DMS53 treated with DMSO at 0.1 percent for 48 hours (cell line): ENCODE measurements around the gene PER1.

ENCODE experiments used
- DNase-seq: peaks from one replicate; lab custom pipeline; 2025; ENCODE audit not compliant: unreplicated experiment; lab: John Stamatoyannopoulos, UW

PER1 gene

DNA sequence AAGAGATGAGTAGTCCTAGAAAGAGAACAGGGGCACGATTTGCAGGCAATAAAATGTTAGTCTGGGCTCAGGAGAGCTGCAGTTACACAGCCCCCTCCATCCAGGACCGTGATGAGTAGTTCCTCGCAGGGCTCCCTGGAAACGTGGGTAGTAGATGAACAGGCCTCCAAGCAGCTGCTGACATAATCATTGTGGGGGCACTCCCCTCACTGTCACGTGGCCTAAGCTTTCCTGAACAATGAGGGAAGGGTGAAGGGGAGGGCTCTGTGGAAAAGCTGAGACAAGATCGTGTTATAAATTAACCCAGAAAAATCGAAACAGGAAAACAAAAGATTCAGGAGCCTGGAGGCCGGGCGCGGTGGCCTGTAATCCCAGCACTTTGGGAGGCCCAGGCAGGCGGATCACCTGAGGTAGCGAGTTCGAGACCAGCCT is 1.3 kb upstream of the PER1 start:
- peak; percentile 96 for DNase-seq

DNA sequence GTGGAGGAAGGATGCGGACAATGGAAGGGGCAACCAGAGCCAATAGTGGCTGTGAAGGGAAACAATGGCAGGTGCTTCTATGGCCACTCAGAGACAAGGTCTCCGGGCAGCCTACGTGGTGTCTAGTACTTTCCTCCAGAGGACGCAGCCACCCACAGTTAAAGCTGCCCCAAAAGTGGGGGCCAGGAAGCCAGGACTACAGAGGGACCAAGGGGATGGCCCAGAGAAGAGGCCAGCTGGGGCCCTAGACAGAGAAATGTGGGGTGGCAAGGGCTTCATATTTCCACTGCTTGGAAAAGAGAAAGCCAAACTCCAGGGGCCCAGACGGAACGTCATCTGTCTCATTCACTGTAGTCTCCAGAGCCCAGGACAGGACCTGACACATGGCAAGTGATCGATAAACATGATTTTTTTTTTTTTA is 837 bp upstream of the PER1 start:
- no peak for DNase-seq

DNA sequence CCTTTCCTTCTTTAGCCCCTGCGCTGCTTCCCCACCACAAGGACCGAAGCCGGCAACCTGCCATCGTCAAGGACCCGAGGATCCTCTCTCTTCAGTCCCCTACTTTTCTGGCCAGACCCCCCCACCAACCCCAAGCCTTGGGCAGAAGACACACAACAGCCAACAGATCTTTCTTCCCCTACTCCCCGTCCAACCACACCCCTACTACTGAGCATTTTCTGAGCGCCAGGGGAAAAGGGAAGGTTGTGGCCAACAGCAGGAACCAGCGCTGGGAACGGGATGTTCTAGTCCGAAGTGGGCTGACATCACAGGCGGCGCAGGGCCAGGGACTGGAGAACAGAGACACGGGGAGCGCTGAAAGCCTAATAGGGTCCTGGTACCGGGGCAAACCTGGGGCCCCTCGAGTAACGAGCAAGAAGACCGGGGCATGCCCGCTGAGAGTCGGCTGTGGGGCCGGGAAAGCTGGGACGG is 528 bp downstream of the PER1 start:
- peak; percentile 62 for DNase-seq

DNA sequence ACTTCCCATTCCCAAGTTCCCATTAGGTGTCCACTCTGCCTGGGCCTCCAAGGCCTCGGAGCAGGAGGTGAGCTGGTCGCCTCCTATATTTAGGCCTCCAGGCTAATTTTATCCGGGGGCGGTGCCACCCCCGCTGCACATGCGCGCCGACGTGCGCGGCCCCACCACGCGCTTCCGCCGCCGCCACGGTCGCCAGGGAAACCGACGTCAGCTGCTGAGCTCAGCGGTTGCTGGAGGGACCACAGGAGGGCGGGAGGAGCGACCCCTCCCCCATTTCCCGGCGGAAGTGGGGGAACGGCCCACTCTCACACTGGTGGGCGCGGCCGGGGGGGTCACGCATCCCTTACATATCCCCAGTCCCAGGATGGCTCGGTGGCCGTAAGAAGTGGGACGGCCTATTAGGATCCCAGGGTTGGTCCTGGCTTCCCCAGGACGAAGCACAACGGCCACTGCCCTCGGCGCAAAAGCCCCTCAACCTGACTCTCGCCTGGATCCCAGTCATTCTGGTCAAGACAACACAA is 1.0 kb downstream of the PER1 start:
- peak; percentile 75 for DNase-seq

DNA sequence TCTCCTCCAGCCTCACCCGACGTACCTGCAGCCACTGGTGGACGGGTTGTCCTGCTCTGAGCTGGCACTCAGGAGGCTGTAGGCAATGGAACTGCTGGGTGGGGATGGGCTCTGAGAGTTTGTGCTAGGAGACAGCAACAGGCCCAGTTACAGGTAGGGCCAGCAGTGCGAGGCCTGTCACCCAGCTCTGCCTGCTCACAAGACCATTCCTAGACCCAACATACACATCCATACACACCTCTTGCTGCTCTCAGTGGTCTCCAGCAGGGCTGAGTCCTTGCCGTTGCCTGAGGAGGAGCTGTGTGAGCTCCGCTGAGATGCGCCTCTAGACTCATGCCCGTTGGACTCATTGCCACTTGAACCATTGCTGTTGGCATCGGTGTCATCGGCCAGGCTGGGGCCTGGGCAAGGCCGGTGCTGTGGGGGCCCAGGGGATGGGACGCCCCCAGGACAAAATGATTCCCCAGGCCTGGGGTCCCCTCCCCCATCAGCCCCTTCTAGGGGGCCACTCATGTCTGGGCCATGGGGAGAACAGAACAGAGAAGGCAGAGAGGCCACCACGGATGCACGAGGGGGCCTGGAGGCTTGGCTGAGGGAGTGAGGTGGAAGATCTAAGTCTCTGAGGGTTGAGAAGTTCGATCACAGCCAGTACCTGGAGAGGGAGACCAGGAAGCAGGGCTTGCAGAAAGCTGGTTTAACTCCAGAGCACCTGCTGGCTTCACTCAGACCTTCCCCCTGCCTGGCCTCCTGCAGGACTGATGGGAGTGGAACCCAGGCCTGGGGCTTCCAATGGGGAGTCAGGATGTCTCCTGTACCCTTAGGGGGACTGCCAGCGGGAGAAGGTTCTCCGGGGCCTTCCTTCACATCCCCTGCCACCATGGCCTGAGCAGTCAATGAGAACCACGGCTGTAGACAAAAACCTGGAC is 1.7 kb downstream of the PER1 start:
- no peak for DNase-seq

DNA sequence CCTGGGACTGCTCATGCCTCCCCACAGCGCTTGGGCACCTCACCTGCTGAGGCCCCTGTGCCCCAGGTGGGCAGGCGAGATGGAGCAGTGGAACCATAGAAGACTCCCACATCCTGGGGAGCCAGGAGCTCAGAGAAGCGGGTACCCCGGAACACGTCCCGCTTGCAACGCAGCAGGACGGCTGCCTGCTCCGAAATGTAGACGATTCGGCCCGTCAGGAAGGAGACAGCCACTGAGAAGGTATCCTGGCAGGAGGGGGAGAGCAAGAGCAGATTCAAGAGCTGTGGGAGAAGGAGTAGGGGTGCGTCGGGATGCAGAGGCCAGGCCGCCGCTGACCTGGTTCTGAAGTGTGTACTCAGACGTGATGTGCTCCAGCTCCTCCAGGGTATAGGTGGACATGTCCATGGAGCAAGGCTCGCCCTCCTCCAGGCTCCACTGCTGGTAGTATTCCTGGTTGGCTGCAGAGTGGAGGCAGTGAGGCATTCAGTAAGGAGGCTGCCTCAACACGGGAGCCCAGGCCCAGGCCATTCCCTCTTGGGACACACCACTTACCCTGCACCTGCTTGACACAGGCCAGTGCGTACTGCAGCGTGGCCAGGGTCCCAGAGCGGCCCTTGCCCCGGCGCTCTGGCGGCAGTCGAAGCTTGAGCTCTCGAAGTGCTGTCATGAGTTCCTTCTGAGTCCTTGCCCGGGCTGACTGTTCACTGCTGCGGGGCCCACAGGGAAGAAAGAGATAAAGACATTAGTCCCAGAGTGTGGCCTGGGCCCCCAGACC is 2.6 kb downstream of the PER1 start:
- no peak for DNase-seq

DNA sequence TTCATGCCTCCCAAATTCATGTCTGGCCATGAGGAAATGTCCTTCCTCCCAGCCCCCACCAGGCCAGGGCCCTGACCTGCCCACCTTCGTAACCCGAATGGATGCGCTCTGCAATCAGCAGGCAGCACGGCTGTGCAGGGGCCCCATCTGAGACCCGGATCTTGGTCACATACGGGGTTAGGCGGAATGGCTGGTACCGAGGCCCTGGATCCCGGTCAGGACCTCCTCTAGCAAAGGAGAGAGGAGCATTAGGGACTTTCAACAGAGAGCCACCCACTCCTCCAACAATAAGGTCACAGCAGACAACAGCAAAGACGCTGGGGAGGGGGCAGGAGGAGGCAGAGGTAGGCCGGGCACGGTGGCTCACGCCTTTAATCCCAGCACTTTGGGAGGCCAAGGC is 3.6 kb downstream of the PER1 start:
- no peak for DNase-seq

DNA sequence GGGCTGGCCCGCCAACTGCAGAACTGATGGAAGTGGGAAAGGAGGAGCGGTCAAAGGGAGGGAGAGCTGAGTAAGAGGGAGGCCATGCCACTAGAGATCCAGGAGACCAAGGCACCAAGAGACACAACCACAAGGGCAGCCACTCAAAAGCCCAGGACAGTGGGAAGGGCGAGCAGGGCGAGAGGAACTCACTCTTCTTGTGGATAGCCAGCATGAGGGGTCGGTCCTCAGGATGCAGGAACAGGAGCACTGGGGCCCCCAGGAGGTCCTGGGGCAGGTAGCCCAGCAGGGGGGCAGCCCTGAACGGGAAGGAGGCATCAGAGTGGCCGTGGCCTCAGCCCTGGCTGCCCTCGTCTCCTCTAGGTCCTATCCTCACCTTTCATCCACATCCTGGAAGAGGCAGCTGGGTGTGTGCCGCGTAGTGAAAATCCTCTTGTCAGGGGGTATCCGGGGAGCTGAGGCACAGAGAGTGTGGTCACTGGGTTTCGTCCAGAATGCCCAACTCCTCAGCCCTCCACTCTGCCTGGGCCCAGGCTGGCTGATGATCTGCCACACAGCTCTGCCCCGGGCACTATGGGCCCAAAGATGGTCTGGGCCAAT is 4.3 kb downstream of the PER1 start:
- DNase-seq: no peak

DNA sequence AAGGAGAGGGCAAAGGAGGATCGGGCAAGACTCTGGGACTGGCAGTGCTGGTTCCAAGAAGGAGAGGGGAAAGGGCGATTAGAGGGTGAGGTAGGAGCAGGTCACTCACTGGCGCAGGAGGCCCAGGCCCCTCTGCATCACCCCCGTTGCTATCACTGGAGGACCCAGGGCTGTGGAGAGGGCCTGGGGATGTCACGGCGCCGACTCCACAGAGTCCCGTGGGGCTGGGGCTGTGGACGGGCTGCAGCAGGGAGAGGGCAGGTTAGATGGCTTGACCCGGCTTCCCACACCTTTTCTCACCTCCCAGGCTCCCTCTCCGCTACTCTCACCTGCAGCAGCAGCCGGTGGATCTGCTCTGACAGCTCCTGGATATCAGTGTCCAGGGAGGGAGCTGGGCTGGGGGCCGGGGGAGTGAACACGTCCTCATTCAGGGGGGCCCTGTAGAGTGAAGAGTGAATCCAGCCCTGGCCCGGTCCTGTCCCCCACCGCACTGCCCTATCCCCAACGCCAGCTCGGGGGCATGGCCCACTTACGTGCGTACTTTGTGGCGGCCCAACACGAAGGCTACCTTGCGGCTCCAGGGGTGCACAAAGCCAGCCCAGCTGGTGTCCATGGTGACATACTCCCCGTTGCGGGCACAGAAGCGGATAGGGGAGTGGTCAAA is 4.9 kb downstream of the PER1 start:
- no peak for DNase-seq

DNA sequence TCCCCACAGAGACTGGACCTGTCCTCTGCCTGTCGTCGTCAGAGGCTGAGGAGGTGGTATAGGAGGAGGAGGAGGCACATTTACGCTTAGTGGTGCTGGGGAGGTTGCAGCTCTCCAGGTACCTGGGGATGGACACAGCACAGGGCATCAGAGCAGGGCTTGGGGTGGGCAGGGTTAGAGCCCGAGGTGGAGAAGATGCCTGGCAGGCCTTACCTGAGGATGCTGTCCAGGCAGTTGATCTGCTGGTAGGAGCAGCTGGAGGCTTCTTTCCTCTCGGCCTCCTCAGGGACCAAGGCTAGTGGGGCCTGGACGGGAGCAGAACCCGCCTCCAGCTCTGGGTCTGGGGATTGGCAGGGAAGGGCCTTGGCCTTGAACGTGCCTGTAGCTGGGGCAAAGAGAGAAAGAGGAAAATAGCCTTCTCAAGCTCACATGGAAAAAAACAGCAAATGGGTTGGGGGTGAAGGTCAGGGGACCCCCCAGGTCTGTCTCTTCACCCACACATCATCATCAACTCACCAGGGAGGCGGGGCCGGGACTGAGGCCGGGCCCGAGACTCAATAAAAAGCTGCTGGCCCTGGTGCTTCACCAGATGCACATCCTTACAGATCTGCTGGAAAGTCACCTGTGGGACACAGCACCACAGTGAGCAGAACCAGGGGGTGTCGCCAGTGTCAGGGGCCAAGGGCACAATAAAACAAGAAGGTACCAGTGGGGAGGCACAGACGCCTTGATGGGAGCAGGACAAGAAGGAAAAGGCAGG is 5.6 kb downstream of the PER1 start:
- DNase-seq: no peak

DNA sequence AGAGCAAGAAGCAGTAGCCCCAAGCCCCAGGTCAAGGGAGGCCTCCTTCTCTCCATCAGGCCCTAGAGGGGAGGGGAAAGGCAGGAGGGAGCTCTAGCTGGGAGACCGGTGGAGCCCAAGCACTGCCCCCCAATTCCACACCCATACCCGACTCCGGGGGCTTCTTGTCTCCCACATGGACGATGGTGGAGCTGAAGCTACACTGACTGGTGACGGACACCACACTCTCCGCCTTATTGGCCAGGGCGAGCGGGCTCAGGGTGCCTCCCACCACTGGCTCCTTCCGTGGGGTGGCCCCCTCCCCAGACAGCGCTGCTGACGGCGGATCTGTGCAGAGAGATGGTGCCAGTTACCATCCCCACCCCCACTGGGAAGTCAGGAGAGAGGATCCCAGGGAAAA is 6.4 kb downstream of the PER1 start:
- no peak for DNase-seq

DNA sequence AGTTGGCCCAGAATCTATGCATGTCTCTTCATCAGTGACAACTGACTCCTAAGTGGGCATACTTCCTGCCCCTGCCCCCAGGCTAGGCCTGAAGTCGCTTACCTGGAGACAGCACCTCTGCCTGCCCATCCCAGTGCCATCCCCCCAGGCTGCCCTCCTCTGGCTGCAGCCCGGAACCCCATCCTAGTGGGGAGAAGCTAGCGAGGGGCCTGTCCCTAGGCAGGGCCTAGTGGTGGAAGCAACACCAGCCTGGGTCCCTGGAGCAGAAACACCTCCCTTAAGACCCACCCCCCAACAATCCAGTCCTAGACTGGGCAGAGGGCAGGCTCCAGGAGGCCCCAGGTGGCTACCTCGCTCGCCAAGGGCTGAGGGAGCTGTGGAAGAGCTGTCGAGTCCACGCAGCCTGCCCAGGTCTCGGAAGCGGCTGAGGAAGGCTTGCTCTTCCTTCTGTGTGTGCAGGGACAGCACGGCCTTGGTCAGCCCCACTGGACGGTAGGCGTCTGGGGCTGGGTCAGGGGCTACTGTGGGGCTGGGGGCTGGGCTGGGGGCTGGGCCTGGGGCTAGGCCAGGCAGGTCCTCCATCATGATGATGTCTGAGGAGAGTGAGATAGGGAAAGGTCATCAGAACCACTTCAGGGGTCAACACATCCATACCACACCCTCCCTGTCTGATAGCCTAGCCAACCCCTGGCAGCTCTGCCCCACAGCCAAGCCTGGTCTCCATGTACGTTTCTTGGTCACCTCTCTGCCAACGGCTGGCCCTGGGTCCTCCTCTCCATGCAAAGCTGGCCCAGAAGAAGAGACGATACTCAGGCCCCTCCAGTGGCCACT is 7.6 kb downstream of the PER1 start:
- no peak for DNase-seq

DNA sequence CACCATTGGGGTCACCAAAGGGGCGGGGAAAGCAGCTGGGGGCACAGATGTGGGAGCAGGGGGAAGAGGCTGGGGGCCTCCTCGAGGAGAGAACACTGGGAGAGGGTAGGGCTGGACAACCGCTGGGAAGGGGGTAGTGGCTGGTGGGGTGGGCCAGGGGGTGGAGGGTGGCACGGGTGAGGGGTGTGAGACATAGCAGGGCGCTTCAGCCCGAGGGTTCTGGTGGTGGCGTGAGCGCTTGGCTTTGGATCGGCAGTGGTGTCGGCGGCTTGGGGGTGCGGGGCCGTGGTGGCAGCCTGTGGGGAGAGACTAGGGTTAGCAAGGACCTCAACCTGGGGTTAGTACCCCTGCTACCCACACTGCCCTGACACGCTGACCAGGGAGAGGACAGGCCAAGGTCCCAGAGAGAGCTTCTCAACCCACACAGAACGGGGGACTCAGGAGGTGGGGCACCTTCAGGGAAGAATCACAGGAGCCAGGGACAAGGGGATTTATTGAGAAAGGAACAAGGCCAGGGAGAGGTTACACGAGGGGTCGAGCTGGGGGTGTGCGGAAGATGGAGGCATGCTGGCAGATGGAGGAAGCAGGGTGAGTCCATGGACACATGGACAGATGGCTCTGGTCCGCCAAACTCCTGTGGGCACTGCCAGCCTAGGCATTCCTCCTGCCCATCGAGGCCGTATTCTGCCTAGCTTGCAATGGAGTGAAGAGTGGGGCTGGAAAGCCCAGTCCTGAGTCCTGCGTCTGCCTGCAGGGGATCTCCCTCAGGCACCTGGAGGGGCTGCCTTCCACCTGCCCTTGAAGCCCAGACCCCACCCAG is 8.4 kb downstream of the PER1 start:
- no peak for DNase-seq

DNA sequence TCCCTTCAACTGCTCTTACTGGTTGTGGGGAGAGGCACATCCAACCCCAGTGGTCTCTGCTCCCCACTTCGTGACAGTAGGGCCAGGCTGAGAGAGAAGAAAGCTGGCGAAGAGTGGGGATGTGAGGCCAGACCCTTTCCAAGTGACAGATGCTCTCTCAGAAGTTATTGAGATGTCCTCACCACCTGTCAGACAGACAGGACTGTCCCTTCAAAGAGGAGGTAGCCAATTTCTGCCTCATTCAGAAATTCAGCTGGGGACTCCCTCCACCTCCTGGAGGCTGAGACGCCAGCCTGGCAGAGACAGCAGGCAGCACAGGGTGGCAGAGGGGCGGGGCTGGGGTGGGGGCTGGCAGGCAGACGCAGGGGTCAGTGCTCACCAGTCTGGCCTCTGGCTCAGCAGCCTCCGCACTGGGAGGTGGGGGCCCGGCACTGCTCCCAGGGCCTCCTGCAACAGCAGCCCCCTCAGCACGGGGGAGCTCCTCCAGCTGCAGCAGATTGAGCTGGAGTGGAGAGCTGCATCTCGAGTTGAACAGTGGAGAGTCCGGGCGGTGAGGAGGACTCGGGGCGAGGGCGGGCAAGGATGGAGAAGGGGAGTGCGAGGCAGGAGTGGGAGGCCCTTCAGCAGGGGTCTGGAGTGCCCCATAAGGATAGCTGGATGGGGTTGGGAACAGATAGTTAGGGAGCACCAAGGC is 9.2 kb downstream of the PER1 start:
- DNase-seq: no peak

DNA sequence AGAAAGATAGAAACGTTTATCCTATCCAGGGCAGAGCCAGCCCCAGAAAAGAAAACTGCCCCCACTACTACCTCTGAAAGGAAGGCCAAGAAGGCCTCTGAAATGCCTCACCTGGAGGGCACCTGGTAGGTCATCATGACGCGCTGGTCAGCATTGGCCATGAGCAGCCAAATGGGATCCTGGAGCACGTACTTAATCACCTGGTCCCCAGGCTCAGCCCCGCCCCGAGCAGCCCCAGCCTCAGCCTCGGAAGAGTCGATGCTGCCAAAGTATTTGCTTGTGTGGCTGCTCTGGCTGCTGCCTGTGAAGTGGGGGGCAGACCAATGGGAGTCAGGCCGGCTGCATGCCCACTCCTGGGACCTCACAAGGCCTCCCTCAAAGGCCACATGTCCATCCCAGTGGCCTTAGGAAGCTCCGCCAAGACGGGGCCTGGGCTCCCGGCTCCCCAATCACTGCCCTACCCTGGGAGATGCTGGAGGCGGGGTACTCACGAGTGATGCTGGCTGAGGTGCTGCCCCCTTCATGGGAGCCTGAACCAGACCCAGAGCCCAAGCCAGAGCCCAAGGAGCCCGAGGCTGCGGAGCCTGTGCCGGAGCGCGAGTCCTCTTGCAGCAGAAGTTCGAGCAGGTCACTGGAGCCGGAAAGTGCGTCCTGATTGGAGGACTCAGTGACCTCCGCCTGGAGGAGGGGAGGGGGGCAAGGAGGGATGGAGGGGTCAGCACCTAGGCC is 9.9 kb downstream of the PER1 start:
- no peak for DNase-seq

DNA sequence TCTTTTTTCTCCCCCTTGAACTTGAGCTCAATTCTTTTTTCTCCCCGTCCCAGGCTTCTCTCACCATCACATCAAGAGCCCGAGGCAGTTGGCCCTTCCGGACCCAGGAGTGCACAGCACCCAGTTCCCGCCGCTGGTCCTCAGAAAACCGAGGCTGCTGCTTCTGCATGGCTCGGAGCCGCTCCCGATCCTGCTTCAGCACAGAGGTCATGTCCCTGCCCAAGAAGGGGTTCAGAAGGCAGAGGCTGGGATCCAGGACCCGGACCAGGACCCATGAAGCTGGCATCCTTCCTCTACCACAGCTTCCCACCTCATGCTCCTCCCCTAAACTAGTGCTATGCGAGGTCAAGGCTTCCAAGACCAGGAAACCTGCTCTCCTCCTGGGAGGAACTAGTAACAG is 10.5 kb downstream of the PER1 start:
- no peak for DNase-seq

DNA sequence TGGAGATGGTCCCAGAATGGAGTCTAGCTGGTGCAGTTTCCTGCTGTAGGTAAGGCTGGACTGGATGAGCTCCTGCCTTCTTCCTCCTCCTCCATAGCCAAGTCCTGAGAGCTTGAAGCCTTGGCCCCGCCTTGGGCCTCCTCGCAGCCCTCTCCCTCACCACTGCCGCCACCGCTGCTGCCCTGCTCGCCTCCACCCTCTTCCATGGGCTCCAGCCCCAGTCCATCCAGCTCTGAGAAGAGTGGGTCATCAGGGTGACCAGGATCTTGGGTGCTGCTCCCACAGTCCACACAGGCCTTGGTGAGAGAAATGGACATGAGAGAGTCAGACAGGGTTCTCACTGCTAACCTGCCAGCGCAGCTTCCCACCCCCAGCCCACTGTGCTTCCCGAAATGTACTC is 11.2 kb downstream of the PER1 start:
- no peak for DNase-seq
